ENCODE results near the gene ABTB2.

ABTB2 gene

DNA sequence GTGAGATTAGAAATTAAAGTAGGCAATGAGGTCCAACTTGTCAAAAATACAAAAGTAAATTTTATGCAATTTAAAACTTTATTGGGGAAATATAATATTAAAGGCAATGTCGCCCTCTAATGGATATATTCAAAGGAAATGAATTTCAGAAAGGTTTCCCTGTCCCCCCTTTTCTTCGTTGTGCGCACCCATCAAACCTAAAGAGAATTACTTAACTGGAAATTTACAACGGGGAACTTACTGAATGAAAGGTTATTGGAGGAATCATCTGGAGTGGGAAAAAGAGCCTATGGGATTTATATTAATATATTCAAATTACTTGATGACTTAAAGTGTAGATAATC, 1.7 kb upstream of the ABTB2 start:
- no peak for DNase-seq

DNA sequence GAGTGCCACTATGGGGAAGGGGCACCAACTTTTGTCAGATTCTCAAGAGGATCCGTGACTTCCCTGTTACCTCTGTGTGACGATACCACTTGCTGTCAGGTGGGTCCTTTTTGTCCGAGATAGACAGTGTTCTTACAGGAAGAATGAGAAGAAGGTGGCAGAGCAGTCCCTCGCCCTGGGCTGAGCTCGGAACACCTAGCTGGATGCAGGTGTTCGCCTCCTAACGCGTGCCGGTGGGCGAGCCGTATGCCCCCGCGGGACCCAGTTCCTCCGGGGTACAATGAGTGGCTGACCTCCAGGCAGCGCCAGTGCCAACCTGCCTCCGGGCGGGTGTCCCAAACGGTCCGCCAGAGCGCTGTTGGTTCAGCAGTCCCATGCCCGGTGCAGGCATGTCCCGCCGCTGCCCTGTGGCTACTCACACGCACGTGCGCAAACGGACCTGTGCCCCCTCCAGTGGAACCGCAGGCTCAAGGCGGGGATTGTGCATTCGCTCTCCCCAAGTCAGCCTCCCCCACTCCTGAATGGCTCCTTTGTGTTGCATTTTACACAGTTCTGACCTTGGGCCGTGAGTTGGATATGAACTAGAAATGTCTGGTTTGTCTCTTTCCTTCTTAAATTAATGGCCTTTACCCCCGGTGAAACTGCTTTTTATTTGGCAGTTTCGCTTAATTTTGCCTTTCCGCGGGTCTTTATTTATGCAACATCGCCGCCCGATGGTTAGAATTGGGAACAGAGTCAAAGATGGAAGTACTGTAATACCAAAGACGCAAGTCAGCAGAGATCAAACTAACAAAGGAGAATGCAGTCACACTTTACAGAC, 1.1 kb upstream of the ABTB2 start:
- peak; percentile 80 for DNase-seq

DNA sequence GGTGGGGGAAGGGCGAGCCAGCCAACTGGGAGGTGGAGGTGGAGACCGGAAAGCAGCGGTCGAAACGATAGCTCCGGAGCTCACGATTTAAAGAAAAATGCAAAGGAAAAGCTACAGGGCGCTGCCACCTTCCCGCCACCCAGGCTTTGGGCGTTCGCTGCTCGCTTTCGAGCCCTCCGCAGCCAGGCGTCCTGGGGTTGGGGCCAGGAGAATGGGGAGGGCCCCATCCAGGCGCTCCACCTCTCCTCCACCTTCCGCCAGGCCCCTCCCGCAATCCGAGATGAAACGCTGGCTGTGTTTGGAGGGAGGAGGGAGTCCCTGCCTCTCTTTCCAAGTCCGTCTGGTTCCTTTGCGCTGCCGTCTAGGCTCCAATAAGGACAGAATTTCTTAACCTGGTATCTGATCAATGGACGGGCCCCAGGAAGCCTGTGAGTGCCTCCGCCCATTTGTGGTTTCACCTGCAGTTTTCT, 483 bp upstream of the ABTB2 start:
- DNase-seq = peak; percentile 45

DNA sequence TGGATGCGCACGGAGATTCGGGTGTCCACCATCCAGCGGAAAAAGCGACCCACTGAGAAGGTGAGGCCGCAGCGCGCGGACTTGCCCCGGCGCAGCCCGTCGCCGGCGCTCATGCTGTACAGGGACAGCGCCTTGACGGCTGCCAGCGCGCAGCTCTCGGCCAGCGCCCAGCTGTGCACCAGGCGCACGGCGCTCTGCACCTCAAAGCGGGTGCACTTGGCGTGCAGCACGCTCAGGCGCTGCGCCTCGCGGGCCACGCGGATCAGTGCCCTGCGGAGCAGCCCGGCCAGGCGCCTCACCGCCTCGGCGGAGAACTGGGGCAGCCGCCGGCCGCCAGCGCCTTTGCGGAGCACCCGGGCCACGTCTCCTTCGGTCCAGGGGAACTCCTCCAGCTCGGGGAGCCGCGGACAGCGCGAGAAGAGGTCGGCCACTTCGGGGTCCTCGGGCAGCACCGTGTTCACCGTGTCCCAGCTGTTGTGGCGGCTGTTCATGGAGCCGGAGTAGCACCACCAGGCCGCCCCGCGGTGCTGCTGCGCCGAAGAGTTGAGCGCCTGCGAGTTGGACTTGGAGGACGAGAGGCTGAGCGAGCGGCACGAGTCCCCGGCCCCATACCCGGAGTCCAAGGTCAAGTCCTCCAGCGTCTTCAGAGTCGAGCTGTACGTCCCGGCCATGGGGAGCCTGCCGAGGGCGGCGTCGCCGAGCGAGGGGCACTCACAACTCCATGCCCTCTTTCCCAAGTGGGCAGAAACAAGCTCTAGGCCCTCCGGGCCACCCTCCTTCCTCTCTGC, 703 bp downstream of the ABTB2 start:
- peak; percentile 63 for DNase-seq

DNA sequence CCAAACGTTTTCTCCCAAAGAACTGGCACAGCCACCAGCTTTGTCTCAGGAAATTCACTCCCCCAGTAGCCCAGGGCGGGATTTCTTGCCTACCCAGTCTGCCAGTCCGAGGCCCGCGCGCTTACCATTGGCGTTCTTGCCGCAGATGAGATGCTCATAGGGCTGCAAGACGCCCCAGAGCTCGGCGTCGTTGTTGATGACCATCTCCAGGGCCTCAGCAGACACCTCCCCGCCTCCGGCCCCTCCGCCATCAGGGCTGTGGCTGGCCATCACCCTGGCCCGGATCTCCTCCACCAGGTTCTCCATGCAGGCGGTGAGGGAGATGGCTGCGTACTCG, 1.3 kb downstream of the ABTB2 start:
- DNase-seq = no peak

DNA sequence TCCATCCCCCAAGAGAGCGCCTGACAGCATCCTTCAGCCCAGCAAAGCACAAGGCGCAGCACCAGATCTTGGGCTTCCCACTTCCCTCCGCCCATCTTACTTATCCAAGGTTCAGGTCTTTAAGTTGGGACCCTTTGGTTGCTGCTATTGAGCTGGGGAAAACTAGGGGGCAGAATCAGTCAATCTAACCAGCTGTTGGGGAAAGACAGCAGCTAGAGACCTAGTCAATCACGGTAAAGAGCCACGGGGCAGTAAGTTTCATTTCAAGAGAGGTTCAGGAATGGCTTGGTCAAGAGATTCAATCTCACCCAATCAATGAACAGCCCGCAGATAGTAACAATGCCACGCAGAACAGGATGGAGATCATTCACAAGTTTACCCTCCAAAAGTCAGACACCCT, 1.7 kb downstream of the ABTB2 start:
- no peak for DNase-seq

DNA sequence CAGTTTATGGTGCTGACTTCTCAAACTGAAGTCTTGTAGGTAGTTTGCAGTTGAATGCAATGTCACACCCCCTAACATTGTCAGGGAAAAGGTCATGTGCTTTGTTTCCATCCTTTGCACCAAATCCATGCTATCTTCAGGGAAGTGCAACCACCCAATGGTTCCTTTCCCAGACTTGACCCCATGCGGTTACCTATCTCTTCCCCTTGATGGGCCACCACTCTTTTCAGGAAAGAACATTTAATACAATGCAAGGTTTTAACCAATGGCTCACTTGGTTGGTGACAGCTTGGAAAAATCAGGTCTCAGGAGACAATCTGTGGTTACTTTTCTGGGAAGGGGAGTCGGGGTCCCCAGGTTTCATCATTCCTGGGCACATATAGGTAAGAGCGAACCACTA, 2.1 kb downstream of the ABTB2 start:
- DNase-seq = no peak

DNA sequence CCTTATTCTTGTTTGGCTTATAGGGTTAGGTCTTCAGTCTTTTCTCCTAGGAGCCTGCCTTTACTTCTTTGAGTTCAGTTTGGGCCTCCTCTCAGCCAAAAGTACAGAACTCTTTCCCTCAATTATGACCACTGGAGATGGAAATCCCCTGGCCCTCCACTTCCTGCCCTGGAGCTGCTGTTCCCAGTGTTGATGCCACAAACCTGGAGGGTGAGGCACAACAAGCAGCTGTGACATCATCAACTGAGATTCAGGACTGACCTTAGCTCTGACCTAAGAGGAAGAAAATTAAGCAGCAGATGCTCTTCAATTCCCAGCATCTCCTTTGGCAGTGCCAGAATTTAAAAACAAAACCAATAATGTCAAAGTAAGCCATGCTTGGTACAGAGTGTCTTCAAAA, 3.0 kb downstream of the ABTB2 start:
- peak; percentile 34 for DNase-seq

DNA sequence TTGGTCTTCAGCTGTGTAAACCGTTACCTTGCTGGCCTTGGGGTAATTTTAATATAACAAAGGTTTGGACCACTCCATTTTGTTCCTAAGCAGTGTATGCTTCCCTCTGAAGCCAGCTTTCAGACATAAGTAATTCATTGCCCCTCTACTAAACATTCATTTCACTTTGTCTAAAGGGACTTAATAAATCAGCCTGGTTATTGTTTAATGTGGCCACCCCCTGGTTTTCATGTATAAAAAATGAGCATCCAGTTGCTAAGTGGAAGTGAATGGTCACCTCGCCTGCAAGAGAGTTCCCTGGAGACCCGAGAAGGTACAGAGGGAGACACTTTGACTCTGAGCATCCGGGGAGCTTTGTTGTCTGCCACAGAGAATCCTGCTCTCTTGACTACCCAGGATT, 3.9 kb downstream of the ABTB2 start:
- no peak for DNase-seq

DNA sequence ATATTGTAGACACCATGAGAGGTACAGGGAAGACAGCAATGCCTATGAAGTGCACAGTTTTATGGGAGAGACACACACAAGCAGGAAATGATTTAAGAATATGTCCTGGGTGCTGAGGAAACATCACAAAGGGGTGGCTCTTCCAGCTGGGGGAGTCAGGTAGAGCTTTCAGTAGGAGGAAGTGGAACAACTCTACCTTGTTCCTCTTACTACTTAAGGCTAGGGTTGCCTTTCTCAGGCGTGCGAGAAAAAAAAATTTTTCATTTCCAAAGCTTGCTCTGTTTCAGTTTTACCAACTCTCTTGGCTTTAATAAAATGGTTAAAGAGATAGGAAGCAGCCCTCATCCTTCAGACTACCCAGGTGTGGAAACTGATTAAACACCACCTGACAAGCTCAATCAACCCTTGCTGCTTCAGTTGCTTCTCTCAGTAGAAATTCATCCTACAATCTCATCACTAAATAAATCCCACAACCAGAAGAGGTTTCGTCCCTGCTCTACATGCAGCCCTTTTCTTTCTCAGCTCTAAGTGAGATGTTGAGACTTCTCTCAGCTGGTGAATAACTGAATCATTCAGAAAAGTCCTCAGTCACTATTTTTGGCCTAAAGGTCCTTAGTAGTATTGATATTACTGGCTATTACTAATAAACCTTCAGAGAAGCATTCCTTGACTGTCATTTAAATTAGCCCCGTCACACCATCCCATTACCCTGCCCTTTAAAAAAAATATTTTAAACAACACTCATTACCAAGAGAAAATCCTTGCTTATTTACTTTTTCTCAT, 5.9 kb downstream of the ABTB2 start:
- DNase-seq = no peak

DNA sequence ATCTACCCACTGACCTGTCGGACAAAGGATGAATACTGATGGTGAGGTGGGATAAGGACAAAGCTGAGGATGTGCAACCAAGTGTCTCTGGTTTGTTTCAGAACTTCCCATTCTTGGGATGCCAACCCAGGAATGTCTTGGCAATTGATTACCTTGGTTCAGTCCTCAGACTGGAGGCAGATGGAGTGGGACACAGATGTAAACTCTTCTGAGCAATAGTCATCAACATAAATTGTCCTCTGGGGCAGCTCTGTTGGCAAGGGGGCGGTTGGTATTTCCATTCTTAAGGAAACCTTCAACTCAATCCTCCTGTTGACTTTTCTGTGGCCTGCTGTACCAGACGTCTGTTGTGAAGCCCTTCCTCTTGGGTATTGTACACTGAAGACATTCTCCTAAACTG, 6.8 kb downstream of the ABTB2 start:
- DNase-seq = no peak

DNA sequence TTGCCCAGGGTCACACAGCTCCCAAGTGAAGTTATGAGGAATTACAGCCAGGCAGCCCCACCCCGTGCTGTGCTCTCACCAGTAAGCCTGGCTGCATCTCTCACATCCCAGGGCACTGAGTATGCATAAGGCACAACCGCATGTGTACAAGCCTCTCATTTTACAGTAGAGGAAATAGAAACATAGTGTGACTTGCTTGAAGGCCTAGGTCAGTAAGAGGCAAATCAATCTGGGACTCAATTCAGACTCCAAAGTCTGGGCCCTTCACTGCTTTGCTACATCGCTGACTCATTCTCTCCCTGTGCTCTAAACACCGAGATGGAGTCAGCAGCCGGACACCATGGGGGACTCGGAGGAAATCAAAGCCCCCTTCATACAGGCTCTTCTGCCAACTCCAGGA, 7.9 kb downstream of the ABTB2 start:
- peak; percentile 79 for DNase-seq

DNA sequence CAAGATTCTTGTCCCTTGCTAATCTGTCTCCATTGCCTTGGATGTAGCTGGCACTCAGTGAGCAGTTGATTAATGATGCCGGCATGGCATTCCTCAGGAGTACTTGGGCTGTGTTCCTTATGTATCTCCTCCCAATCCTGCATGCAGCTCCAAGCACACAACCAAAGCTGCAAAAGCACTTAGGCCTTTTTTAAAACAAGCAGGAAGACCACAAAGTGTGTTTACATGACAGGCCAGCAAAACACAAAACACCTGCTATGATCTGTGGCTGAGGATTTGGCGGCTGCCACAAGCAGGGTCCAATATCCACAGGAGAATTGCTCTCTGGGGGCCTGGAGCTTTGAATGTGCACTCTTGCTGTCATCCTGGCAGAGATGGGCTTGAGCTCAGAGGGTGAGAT, 8.9 kb downstream of the ABTB2 start:
- peak; percentile 49 for DNase-seq

DNA sequence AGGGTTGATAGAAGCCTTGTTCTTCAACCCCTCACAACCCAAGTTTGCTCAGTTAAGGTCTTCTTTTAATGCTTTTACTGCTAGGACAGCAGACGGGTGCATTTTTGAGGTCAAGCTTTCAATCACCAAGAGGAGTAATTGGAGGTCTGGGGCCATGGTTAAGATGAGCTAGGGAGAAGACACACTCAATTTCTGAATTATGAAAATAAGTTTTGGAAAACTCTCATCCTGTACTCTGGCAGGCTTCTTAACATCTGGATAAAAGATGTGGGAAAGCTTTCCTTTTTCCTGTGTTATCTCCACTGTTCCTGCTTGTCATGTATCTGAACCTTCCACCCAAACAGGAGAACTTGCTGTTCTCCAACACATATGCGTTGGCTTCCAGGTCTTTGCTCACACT, 9.7 kb downstream of the ABTB2 start:
- no peak for DNase-seq

DNA sequence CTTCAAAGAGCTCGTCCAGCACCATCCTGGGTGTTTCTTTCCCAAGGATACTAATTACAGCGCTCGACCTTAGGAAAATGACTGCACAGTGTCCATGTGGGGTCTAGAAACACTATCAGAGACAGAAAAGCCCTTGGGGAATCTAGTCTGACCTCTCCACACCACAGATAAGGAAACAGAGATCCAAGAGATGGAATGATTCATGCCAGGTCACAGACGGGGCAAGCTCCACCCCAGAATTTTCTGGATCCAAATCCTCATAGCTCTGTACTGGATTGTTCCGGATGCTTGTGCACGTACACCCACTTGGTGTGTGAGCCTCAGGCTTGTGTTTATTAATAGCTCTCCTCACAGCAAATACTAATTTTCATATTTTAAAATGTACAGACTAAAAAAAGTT, 11.3 kb downstream of the ABTB2 start:
- peak; percentile 44 for DNase-seq

DNA sequence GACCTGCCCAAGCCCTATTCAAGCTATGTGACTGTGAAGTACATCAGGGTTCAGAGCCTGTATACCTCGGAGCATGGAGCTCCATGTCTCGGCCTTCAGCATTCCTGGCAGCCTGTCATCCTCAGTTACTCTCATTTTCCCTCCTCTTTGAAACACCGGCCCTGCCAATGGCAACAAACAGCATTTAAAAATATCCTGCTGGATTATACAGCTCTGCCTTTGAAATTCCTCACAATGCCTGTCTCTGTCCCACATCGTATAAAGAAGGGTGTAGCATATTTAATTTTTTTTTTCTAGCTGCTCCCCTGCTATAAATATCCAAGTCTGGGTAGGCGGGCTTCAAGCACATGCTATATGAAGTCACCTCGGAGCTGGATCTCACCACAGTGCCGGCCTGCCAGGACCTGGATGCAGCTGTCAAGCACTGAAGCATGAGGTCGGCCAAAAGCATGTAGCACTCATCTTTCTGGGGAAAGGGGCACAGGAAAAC, 11.8 kb downstream of the ABTB2 start:
- peak; percentile 65 for DNase-seq

DNA sequence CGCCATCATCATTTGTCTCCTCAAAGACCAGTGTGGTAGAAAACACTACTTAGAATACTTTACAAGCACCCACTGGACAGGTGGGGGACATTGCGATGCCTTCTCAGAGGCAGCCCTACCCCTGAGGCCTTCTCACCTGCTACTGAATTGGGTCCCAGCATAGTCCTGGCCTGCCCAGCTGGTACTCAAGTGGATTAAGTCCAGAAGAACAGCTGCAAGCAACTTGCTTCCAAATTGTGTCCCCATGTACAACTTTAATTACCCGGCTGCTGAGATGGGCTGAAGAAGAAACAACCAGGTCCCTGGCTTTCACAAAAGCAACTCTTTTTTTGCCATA, 12.3 kb downstream of the ABTB2 start:
- DNase-seq = peak; percentile 18

DNA sequence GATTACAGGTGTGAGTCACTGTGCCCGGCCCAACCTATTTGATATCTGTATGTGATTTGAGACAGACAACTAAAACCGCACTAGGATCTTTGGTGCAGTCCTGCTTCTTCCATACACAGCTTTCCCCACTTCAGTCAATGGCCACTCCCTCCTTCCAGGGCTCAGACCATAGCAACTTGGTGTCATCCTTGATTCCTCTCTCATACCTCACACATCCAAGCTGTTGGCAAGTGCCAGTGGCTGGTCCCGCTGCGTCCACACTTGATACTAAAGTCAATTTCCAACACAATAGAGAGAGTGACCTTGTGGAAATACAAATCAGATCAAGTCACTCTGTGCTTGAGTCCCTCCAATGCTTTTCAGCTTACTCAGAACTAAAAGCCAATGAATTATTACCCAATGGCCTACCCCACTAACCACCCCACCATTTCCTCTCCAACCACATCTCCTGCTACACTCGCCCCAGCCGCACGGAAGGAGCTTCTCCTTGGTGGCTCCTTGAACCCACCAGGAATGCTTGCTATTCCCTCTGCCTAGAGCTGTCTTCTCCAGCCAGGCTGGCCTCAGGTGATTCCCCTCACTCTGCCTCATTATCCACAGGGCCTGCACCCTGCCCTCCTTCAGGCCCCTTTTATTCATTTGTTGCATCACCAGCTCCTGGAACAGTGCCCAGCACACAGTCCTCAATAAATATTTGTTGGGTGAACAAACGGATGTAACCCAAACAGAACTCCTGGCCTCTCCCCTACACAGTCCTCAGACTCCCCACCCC, 12.9 kb downstream of the ABTB2 start:
- DNase-seq = peak; percentile 91

DNA sequence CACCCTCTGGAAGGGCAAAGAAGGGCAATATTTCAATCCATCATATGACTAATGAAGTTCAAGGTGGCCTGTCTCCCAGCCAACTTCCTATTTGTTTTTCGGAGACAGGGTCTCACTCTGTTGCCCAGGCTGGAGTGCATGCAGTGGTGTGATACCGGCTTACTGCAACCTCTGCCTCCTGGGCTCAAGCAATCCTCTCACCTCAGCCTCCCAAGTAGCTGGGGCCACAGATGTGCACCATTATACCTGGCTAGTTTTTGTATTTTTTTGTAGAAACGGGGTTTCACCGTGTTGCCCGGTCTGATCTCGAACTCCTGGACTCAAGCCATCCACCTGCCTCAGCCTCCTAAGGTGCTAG, 13.4 kb downstream of the ABTB2 start:
- no peak for DNase-seq

DNA sequence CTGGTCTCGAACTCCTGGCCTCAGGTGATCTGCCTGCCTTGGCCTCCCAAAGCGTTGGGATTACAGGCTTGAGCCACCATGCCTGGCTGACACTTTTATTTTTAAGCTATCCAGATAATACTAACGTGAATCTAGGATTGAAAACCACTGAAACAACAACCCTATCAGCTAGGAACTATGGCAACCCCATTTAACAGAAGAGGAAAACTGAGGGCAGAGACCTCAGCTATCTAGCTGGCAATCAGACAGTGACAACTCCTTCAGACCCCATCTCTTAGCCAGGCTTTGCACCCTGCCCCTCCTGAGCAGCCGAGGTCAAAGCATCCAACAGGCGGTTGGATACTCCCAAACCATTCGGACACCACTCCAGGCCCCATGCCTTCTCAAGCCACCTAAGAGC, 14.1 kb downstream of the ABTB2 start:
- DNase-seq = no peak

DNA sequence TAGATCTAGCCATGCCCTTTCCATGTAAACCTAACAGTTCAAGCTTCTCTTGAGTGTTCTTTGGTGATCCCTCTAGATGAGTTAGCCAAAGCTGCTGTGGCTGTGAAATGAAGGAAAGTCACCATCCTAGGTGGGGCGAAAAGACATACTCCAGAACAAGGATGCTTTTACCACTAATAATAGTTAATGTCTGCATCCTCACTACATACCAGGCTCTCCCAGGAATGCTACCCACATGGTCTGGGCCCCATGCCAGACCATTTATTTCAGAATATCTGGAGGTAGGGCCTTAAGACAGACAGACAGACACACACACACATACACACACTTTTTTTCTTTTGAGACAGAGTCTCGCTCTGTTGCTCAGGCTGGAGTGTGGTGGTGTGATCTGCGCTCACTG, 14.7 kb downstream of the ABTB2 start:
- peak; percentile 80 for DNase-seq

DNA sequence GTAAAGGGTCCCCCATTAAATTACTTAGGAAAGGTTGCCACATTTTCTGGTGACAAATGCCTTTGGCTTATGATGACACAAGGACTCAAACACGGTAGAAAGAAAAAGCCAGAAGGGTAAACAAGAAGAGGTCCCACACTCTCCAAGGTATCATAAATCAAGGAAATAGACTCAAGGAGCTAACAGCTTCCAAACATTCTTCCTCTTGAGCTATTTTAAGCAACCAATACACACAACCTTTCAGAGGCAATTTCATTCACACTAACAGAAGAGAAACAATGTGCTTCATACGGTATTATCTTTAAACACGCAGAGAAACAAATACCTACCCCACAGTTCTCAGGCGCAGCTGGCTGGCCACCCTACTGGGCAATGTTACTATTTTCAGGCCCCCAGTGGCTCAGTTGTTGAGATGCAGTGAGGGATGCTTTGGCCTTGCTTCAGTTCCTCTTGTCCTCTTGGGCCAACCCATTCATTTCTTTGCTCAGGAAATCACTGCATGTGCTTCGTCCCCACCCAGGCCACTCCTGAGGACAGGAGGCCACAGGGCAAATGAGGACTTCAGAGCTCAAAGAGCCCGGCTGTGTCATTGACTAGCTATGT, 15.8 kb downstream of the ABTB2 start:
- DNase-seq = no peak

DNA sequence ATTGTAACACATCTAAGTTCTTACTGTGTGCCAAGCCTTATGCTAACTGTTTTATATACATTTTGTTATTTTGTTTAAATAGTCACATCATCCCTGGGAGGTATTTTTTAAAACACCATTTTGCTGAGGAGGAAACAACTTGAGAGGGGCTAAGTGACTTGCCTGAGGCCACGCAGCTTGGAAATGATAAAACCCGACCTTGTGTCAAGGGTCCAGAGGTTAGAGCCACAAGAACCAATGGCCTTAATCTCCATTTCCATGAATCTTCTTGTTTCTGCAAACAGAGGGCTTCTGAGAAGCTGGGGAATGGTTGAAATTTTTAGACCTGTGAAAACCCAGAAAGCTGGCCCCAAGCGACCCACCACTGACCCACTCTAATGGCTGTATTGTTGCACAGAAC, 16.7 kb downstream of the ABTB2 start:
- DNase-seq = no peak
